AG04449 (cell line): Measurements from ENCODE around the gene ROBO4.

Experiments
- CTCF ChIA-PET: fragments of 350-600 bp; formaldehyde crosslinking; extraction: SDS; loops from one replicate; lab custom pipeline; 2021; ENCODE audit warnings: antibody characterized with exemption; lab: Yijun Ruan, JAX
- POLR2A ChIA-PET: fragments of 400-600, 350-600 bp; formaldehyde crosslinking; extraction: SDS; loops from one replicate; lab custom pipeline; 2020; ENCODE audit warnings: antibody characterized with exemption, inconsistent platforms; lab: Yijun Ruan, JAX
- DNase-seq: peaks from one replicate; pipeline ENCODE4 v3.0.0-alpha.2; 2010; ENCODE audit warnings: low read depth, low spot score
- H3K4me3 ChIP-seq: 2 replicates; pipeline ENCODE4 v1.5.1; 2011; ENCODE audit warnings: low read depth, mild to moderate bottlenecking, control low read depth, low read length
- TF ChIP-seq, protein P1 (sequence below): IDR thresholded peaks from one replicate; pipeline ENCODE4 v1.5.1; 2011; ENCODE audit warnings: mild to moderate bottlenecking, moderate library complexity, low read length, control low read depth, inconsistent platforms; ENCODE audit not compliant: insufficient read depth; ENCODE audit errors: missing control alignments

ROBO4 gene

GRCh38 chr11:124886978-124887666 is 10.5 kb downstream of the ROBO4 start:
- ChIA-PET CTCF (interaction anchor here (1.0 to 4.1 kb wide), 3 partner anchors 12 to 50 kb away, joined by 5 to 32 read pairs (median 6); no protein-coding TSS in a partner anchor), POLR2A (interaction anchor here (1.3 kb wide), 1 partner anchor 11 kb away, joined by 4 read pairs; no protein-coding TSS in a partner anchor)
- no peak overlapping the region for H3K4me3 ChIP-seq
- TF ChIP-seq, protein P1, sequence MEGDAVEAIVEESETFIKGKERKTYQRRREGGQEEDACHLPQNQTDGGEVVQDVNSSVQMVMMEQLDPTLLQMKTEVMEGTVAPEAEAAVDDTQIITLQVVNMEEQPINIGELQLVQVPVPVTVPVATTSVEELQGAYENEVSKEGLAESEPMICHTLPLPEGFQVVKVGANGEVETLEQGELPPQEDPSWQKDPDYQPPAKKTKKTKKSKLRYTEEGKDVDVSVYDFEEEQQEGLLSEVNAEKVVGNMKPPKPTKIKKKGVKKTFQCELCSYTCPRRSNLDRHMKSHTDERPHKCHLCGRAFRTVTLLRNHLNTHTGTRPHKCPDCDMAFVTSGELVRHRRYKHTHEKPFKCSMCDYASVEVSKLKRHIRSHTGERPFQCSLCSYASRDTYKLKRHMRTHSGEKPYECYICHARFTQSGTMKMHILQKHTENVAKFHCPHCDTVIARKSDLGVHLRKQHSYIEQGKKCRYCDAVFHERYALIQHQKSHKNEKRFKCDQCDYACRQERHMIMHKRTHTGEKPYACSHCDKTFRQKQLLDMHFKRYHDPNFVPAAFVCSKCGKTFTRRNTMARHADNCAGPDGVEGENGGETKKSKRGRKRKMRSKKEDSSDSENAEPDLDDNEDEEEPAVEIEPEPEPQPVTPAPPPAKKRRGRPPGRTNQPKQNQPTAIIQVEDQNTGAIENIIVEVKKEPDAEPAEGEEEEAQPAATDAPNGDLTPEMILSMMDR, result no peak
- DNase-seq, result no peak

GRCh38 chr11:124886476-124886875 is 11.2 kb downstream of the ROBO4 start:
- ChIA-PET CTCF (interaction anchor here (4.1 kb wide), 1 partner anchor 11 kb away, joined by 32 read pairs; no protein-coding TSS in a partner anchor), POLR2A (interaction anchor here (1.3 kb wide), 1 partner anchor 10 kb away, joined by 4 read pairs; no protein-coding TSS in a partner anchor)
- TF ChIP-seq, protein P1, result no peak
- DNase-seq, result no peak
- H3K4me3 ChIP-seq, result no peak overlapping the region

- H3K4me3 ChIP-seq, result no peak overlapping the region
- DNase-seq, result no peak
- TF ChIP-seq, protein P1, result no peak
- ChIA-PET POLR2A (no interaction called here), CTCF (interaction anchor here (0.9 to 1.5 kb wide), 2 partner anchors 9 to 48 kb away, joined by 4 to 10 read pairs; no protein-coding TSS in a partner anchor)
These were observed 12.7 kb downstream of the ROBO4 start for GRCh38 chr11:124884869-124885479.

GRCh38 chr11:124884340-124884739 is 13.3 kb downstream of the ROBO4 start:
- ChIA-PET POLR2A (no interaction called here), CTCF (interaction anchor here (0.9 to 1.5 kb wide), 2 partner anchors 8 to 48 kb away, joined by 4 to 10 read pairs; no protein-coding TSS in a partner anchor)
- no peak overlapping the region for H3K4me3 ChIP-seq
- TF ChIP-seq, protein P1, result no peak
- no peak for DNase-seq

DNA sequence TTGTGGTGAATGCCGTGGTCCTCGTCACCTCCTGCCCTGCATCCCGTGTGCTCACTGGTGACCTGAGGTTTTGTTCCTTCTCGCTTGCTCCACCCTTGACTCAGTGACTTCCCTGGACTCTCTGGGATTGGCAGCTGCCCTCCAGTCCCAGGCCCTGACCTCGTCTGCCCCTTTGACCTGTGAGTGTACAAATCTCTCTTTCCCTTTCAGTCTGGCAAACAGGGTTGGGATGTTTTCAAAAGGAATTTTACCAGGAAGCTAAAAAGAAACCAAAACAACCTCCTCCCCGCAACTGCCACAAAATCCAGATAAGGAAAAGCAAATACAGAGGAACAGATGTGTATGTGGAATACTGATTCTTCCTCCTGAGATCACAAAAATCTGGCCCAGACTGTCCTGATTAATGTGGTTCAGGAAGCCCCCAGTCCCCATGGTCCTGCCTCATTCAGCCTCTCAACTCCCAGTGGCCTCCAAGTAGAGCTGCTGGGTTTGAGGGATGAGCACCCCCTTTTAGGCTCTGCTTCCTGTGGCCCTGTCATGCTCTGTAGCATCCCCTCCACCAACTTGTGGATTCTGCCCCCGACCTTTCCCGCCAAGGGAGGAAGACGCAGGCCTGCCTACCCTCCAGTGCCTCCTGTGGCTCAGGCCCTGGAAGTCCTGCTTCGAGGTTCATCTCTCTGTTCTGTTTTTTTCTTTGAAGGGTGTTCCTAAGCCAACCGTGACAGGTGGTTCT is 15.2 kb downstream of the ROBO4 start:
- POLR2A ChIA-PET, result no interaction called here
- CTCF ChIA-PET, result interaction anchor here (0.7 to 2.4 kb wide), 9 partner anchors 8 to 46 kb away, joined by 3 to 12 read pairs (median 5); partner anchors contain the start of genes ROBO3 and ROBO4
- no peak for DNase-seq
- TF ChIP-seq, protein P1, result no peak
- no peak overlapping the region for H3K4me3 ChIP-seq
